Lung (tissue), 12 donors: Measurements from ENCODE around the gene KLHL4. TPM values are rescaled to one million over a fixed set of nuclear protein-coding genes. Genes with fewer than 3 reads are reported as not detected.
"Not testable (repeated sequence)": the region's sequence is repeated elsewhere in the genome, so short reads cannot be mapped to it uniquely, and the experiment has no call there.

Source experiments
- ATAC-seq: fragments of 200-7000 bp; cut with Tn5 transposase; one replicate; pipeline ENCODE4 v1.9.1; 2020; ENCODE audit warnings: moderate number of reproducible peaks; ENCODE audit not compliant: insufficient read depth, low FRiP score
- DNase-seq, 3 donors: peaks; one replicate each; pipeline ENCODE4 v3.0.0-alpha.2; 2013 to 2017
- H3K27ac ChIP-seq, 2 donors: one replicate each; pipeline ENCODE4 v1.5.1; 2013; ENCODE audit warnings: mild to moderate bottlenecking in 2 of 2, moderate library complexity in 2 of 2, control low read depth in 1 of 2, inconsistent platforms in 1 of 2, low read depth in 1 of 2, low read length in 1 of 2
- H3K27me3 ChIP-seq, 3 donors: one replicate each; pipeline ENCODE4 v1.5.1; 2013; ENCODE audit warnings: low read length in 2 of 3; ENCODE audit not compliant: control insufficient read depth in 3 of 3, insufficient read depth in 3 of 3
- H3K36me3 ChIP-seq, 4 donors: one replicate each; pipeline ENCODE4 v1.5.1; 2013; ENCODE audit warnings: low read length in 4 of 4, mild to moderate bottlenecking in 1 of 4, moderate library complexity in 1 of 4; ENCODE audit not compliant: control insufficient read depth in 4 of 4, insufficient read depth in 4 of 4
- H3K4me1 ChIP-seq, 5 donors: one replicate each; pipeline ENCODE4 v1.5.1; 2013; ENCODE audit warnings: low read length in 5 of 5, mild to moderate bottlenecking in 2 of 5, moderate library complexity in 1 of 5; ENCODE audit not compliant: control insufficient read depth in 5 of 5, insufficient read depth in 5 of 5
- H3K4me3 ChIP-seq: one replicate; pipeline ENCODE4 v1.5.1; 2013; ENCODE audit warnings: mild to moderate bottlenecking, control low read depth, moderate library complexity
- H3K9ac ChIP-seq, 2 donors: one replicate each; pipeline ENCODE4 v1.5.1; 2013; ENCODE audit warnings: low read length in 2 of 2, control low read depth in 1 of 2; ENCODE audit not compliant: insufficient read depth in 1 of 2
- H3K9me3 ChIP-seq, 4 donors: one replicate each; pipeline ENCODE4 v1.5.1; 2013; ENCODE audit warnings: low read length in 3 of 4, mild to moderate bottlenecking in 1 of 4, moderate library complexity in 1 of 4; ENCODE audit not compliant: control insufficient read depth in 4 of 4, insufficient read depth in 3 of 4
- CTCF ChIP-seq: IDR thresholded peaks from 2 replicates; pipeline ENCODE4 v1.5.1; 2012; ENCODE audit warnings: mild to moderate bottlenecking; ENCODE audit errors: control extremely low read depth, extremely low read depth
- WGBS, 2 donors: extraction: QIAGEN DNeasy Blood & Tissue Kit; methylation state at CpG; one replicate each; pipeline ENCODE4 v1.1.7; 2013; 5-methylcytosine and 5-hydroxymethylcytosine counted together
- polyA plus RNA-seq, 2 donors: library from polyadenylated mRNA; stranded (reverse); fragments of 200-250 nt; gene quantifications; one replicate each; pipeline ENCODE4 v1.2.1, GENCODE V29; 2013
- total RNA-seq, 2 donors: library from RNA; depleted of rRNA in 1 of 2; stranded (reverse); fragments of >200 nt in 1 of 2; gene quantifications; one replicate each; pipeline ENCODE4 v1.2.1, GENCODE V29; 2014 to 2021
- donor health status: control.
- donor health status: control.
- donor health status: Bipolar disorder and iron deficiency.
- donor health status: healthy.
- donor health status: DM: yes; HTN: yes; CAD: no.

KLHL4 gene
- total and polyA plus RNA-seq, 4 donors: 0.10 to 4.7 (median 1.6) TPM

DNA sequence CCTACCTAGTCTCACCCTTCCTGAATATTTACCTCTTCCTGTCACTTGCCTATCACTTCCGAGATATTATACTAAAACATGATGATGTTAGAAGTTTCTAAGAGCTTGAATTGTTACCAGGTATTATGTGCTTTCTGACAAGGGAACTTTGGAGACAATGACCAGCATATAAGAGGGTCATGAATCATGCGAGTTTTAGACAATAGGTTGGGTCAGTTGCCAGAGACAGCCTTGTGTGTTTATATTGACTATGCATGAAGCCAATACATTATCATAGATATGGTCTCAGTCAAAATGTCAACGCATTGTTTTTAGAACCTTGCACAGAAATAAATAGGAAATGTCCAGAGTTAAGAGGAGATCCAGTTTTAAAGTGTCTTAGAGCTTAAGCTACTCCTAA lies 116.8 kb downstream of the KLHL4 start:
- DNase-seq (peak in 1 of 3 donors; percentile 22), ATAC-seq (no peak)
- Histone ChIP-seq H3K27ac (no peak overlapping the region), H3K4me1 (no peaks in the 10 kb centered on the region), H3K9ac (no peak overlapping the region), H3K36me3 (no peaks in the 10 kb centered on the region), H3K9me3 (peaks cover 0 to 3% (median 0%) of the 10 kb centered on the region in 4 donors), H3K4me3 (no peak overlapping the region), H3K27me3 (peaks cover 0 to 7% (median 3%) of the 10 kb centered on the region in 3 donors)
- no peak for TF ChIP-seq CTCF
- 55 to 71% methylated on average over 3 of the region's 3 CpGs for WGBS, 2 donors

- H3K27me3 ChIP-seq: peaks cover 0 to 3% (median 2%) of the 10 kb centered on the region in 3 donors
- TF ChIP-seq CTCF: no peak
- no peak overlapping the region for H3K27ac ChIP-seq
- 73 to 86% methylated on average over 3 of the region's 3 CpGs for whole genome bisulfite sequencing, 2 donors
- H3K9me3 ChIP-seq: peaks cover 0 to 8% (median 2%) of the 10 kb centered on the region in 4 donors
- DNase-seq (no peak), ATAC-seq (no peak)
- H3K4me1 ChIP-seq: no peaks in the 10 kb centered on the region
- no peak overlapping the region for H3K9ac ChIP-seq
- H3K4me3 ChIP-seq: no peak overlapping the region
- H3K36me3 ChIP-seq: no peaks in the 10 kb centered on the region
Measured at GRCh38 chrX:87636533-87636932, 118.9 kb downstream of the KLHL4 start.

GRCh38 chrX:87641439-87641838 lies 123.8 kb downstream of the KLHL4 start:
- WGBS, 2 donors: 72 to 86% methylated on average over 4 of the region's 4 CpGs
- not testable (repeated sequence) for H3K36me3 ChIP-seq, H3K27me3 ChIP-seq, H3K4me1 ChIP-seq, H3K9ac ChIP-seq, H3K9me3 ChIP-seq, DNase-seq, ATAC-seq, H3K4me3 ChIP-seq, H3K27ac ChIP-seq

- Histone ChIP-seq H3K9me3 (no peaks in the 10 kb centered on the region), H3K4me1 (no peaks in the 10 kb centered on the region), H3K36me3 (no peaks in the 10 kb centered on the region), H3K27me3 (peaks cover 0 to 11% (median 5%) of the 10 kb centered on the region in 3 donors), H3K9ac (no peak overlapping the region), H3K4me3 (no peak overlapping the region), H3K27ac (no peak overlapping the region)
- TF ChIP-seq CTCF: no peak
- WGBS, 2 donors: 66 to 69% methylated on average over 6 of the region's 6 CpGs
- DNase-seq (no peak), ATAC-seq (no peak)
Measured at GRCh38 chrX:87661761-87662160, 144.2 kb downstream of the KLHL4 start.
